GM19452 (cell line): ENCODE data around the gene AP4S1.
"Not testable (repeated sequence)": the region's sequence is repeated elsewhere in the genome, so short reads cannot be mapped to it uniquely, and the experiment has no call there.

ENCODE experiments used
- ATAC-seq: cut with Tn5 transposase; IDR thresholded peaks from one replicate; pipeline ENCODE4 v1.9.1; 2021; ENCODE audit not compliant: unreplicated experiment

The AP4S1 gene

DNA sequence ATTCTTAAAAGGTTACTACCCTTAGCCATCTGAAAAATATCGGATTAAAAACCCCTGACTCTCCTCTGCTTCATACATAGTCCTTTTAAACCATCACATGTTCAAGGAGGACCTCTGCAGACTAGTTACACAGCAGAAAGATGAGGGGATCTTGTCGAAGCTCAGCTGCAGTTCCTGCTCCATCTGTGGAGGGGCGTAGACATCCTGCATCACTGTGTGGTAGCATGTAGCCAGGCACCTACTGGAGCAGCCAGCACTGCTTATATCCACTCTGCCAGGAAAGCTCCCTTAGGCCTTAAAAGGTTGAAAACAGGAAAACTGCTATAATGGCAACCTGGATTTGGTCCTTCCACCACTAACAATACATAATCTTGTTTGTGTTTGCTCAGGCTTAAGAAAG lies 58.3 kb downstream of the AP4S1 start:
- no peak for ATAC-seq

- ATAC-seq: peak; percentile 60
Measured at GRCh38 chr14:31084385-31084784, 58.9 kb downstream of the AP4S1 start.

DNA sequence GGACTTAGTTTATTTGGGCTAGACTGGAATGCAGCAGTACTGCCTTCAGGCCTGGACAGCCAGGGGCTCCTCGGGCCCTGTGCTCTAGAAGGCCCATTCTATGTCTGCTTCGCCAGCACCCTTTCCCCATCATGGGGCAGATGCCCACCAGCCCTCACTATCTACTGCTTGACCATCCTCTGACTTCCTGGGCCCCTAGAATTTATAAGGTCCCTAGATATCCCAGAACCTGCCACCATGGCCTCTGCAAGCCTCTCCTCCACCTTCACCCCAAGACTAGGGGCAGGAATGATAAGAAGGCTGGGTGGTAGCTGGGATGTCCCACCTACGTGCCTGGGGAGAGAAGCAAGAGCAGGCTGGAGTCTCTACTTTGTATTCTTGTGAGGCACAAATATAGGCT lies 59.6 kb downstream of the AP4S1 start:
- no peak for ATAC-seq

GRCh38 chr14:31086466-31086865 lies 61.0 kb downstream of the AP4S1 start:
- not testable (repeated sequence) for ATAC-seq

GRCh38 chr14:31090883-31091764 lies 65.7 kb downstream of the AP4S1 start:
- ATAC-seq: no peak

DNA sequence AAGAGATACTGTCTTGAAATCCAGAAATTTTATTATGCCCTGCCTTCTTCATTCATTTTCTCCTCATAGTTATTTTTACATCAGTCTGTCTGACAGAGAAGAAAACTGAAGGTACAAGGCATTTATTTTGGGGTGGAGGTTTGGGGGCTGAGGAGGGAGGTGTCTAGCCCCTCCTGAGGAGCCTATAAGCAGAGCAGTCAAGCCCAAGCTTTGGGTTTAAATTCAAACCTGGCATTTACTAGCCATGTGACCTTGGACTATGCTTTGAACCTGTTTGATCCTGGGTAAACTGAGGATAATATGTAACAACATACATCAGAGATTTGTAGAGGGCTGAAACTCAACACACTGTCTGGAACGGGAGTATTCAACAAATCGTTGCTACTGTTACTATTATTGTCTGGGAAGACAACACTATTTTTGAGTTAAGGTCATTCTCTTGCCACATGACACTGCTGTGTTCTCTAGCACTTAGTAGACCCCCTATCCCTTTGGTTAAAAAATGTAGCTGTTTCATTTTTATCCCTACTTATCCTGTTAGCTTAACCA lies 66.8 kb downstream of the AP4S1 start:
- no peak for ATAC-seq

DNA sequence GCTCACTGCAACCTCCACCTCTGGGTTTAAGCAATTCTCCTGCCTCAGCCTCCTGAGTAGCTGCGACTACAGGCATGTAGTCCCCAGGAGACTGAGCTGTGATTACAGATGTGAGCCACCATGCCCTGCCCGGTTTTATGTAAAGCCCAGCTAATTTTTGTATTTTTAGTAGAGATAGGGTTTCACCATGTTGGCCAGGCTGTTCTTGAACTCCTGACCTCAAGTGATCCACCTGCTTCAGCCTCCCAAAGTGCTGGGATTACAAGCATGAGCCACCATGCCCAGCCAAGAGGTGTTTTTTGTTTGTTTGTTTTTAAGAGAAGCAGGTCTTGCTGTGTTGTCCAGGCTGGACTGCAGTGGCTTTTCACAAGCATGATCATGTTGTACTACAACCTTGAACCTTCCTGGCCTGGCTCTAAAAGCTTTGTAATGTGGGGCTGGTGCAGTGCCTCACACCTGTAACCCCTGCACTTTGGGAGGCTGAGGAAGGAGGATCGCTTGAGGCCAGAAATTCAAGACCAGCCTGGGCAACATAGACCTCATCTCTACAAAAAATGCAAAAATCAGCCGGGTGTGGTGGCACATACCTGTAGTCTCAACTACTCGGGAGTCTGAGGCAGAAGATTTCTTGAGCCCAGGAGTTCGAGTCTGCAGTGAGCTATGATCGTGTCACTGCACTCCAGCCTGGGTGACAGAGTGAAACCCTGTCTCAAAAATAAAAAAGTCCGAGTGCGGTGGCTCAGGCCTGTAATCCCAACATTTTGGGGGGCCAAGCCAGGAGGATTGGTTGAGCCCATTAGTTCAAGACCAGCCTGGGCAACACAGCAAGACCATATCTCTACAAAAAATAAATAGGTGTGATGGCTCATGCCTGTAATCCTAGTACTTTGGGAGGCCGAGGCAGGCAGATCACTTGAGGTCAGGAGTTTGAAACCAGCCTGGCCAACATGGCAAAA lies 68.7 kb downstream of the AP4S1 start:
- ATAC-seq: not testable (repeated sequence)

DNA sequence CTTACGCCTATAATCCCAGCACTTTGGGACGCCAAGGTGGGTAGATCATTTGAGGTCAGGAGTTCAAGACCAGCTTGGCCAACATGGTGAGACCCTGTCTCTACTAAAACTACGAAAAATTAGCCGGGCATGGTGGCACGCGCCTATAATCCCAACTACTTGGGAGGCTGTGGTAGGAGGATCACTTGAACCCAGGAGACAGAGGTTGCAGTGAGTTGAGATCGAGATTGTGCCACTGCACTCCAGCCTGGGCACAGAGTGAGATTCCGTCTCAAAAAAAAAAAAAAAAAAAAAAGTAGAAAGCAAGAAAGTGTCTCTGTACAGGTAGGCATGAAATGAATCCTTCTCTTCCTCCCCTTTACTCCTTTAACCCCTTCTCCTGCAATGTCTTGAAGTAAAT lies 70.4 kb downstream of the AP4S1 start:
- not testable (repeated sequence) for ATAC-seq

GRCh38 chr14:31096255-31096654 lies 70.8 kb downstream of the AP4S1 start:
- ATAC-seq: no peak

DNA sequence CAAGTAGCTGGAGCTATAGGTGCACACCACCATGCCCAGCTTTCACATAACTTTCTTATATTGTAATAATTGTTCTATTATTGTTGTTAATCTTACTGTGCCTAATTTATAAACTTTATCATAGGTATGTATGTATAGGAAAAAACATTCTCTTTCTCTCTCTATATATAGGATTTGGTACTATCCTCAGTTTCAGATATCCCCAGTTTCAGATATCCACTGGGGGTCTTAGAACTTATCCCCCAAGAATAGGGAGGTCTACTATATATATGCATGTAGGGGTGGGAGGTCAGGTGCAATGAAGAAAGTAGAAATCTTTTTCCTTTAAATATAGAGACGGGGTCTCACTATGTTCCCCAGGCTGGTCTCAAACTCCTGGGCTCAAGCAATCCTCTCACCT lies 71.6 kb downstream of the AP4S1 start:
- no peak for ATAC-seq

DNA sequence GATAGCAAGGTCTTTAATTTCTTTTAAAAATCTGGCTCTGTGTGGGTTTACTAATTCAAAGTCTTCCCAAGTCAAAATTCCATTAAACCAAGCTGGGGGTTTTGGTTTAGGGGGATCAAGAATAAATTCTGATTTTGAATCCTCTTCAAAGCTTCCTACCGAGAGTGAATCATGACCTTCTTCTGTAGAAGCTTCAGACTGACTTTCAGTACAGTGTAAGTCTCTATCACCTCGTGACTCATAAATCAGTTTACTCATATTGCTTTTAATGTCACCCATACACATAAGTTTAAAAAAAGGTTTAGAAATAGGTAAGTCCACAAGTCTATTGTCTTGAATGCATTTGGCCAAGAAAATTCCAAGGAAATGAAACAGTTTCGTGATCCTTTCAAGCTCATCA lies 81.3 kb downstream of the AP4S1 start:
- no peak for ATAC-seq

DNA sequence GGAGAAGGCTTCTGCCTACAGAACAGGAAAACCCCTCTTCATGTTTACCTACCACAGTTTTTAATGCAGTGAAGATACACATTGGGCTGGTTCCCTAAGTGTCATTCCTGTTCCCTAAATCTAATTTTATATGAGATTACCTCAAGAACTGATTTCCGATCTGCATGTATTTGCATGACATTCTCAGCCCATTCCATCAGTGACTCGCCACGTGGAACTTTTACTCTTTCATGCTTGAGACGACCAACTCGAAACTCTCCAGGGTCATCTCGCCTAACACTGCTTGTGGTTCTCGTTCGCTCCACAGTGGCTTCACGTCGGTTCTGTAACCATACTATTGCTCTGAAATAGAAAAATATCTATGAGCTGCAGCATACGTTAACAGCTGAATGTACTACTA lies 83.8 kb downstream of the AP4S1 start:
- no peak for ATAC-seq

GRCh38 chr14:31110872-31111271 lies 85.4 kb downstream of the AP4S1 start:
- ATAC-seq: no peak

GRCh38 chr14:31113794-31114193 lies 88.3 kb downstream of the AP4S1 start:
- ATAC-seq: no peak

DNA sequence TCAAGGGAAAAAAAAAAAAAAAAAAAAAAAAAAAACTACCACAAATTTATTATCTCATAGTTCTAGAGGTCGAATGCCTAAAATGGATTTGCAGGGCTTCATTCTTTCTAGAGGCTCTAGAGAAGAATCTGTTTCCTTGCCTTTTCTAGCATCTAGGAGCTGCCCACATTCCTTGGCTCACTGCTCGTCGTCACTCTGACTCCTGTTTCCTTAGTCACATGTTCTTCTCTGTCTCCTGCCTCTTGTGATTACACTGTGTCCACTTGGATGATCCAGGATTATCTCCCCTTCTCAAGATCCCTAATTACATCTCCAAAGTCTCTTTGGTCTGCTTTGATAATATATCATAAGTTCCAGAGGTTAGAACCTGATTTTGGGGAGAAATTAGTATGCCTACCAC lies 93.4 kb downstream of the AP4S1 start:
- ATAC-seq: no peak

GRCh38 chr14:31122098-31122611 lies 96.7 kb downstream of the AP4S1 start:
- ATAC-seq: no peak

DNA sequence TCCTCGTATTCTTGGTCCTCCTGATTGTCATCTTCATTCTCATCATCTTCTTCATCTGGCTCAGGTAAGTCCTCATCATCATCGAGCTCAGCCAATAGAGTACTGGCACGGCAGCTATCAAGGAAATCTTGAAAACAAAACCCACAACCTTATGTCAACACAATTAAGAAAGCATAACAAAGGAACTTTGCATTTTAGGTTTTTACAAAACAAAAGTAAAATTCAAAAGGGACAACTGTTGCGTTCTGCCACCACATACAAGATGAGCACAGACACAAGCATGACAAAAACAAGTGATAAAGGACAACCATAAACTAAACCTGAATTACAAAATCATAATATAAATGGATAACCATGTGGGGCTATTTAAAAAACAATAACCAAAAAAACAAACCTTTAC lies 97.5 kb downstream of the AP4S1 start:
- no peak for ATAC-seq

GRCh38 chr14:31124197-31124596 lies 98.7 kb downstream of the AP4S1 start:
- ATAC-seq: no peak

GRCh38 chr14:31125231-31125630 lies 99.8 kb downstream of the AP4S1 start:
- ATAC-seq: no peak

- no peak for ATAC-seq
Measured at GRCh38 chr14:31126680-31127079, 101.2 kb downstream of the AP4S1 start.

DNA sequence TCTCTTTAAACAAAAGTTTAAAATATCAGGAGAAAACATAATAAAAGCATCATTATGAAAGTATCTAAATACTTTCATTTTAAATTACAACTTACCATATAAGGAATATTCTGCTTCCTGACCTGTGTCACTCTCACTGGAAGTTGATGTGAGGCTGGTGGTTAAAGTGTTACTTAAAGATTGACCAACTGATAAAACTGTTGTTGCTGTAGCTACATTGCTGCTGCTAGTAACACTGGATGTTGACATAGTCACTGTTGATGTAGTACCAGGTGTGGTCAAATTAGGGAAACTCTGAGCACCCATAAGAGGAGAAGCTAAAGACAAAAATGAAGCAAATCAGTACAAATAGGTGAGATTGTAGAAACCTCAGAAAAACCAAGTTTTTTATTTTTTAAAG lies 102.2 kb downstream of the AP4S1 start:
- peak; percentile 88 for ATAC-seq
